ENCODE results near the gene LIM2.
"Not testable (repeated sequence)": the region's sequence is repeated elsewhere in the genome, so short reads cannot be mapped to it uniquely, and the experiment has no call there.

GRCh38 chr19:51397453-51397852, 9.7 kb upstream of the LIM2 start:
- not testable (repeated sequence) for TF ChIP-seq CTCF (IDR thresholded peaks at IDR 0.05; ENCODE audit: low read length); EZH2 (optimal IDR thresholded peaks at IDR 0.05; ENCODE audit: low read depth, low read length); EZH2phosphoT487 (IDR thresholded peaks at IDR 0.05; ENCODE audit: low read length)

Measured in MM.1S (cell line).